ENCODE measurements around the gene TMPRSS13.

TMPRSS13 gene

DNA sequence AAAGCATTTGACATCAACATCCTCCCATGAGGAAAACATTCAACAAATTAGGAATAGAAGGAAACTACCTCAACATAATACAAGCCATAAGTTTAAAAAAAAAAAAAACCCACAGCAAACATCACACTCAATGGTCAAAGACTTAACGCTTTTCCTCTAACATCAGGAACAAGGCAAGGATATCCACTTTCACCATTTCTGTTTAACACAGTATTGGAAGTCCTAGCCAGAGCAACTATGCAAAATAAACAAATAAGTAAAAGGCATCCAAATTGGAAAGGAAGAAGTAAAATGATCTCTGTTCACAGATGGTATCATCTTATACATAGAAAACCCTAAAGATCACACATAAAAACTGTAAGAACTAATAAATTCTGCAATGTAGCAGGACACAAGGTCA lies 65.8 kb downstream of the TMPRSS13 start:
- H3K4me3 ChIP-seq (ENCODE audit: low read length): no peak overlapping the region
- TF ChIP-seq ZNF274 (IDR thresholded peaks at IDR 0.05; ENCODE audit: low read depth, low read length): no peak

DNA sequence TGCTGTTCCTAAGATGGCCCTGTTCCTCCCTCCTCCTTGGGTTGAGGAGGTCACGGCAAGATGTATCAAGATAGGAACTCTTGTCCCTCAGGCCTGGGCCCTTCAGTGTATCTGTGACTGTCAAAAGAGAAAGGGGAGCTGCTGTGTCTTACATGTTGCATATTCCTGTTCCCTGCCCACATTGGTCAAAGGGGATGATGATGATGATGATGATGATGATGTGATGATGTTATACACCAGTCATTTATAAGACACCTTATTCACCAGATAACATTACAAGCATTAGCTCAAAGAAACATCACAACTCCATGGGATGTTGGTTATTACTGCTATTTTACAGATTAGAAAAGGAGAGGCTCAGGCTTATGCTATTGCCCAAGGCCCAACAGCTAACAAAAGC lies 66.4 kb downstream of the TMPRSS13 start:
- no peak overlapping the region for H3K4me3 ChIP-seq (ENCODE audit: low read length)
- TF ChIP-seq ZNF274 (IDR thresholded peaks at IDR 0.05; ENCODE audit: low read depth, low read length): no peak

DNA sequence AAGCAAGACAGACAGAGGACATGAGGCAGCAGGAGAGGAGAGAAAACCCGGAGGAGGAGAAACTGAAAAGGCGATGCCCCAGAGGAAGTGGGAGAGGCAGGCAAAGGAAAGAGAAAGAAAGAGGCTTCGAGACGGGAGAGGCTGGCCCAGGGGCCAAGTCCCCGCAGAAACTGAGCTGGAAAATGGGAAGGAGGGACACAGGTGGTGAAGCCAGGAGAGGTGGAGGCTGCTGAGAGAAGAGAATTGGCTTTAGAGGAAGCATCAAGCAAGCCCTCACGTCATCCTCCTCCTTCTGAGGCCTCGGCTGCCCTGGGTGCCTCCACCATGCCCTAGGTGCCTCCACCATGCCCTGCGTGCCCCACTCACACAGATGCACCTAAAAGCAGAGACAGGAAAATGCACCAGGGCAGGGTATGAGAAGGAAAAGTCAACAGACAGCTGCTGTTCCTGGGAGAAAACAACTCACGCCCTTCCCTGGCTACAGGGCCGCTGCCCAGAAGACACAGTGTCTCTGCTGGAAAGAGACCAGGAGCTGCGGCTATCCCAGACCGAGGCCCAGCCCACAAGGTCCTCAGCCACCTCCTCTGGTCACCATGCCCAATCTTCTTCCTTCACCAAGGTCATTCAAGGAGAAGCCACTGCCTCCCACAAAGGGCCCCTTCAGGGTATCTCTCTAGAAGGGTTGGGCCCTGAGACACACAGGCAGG lies 67.0 kb downstream of the TMPRSS13 start:
- TF ChIP-seq ZNF274 (IDR thresholded peaks at IDR 0.05; ENCODE audit: low read depth, low read length): no peak
- no peak overlapping the region for H3K4me3 ChIP-seq (ENCODE audit: low read length)

- TF ChIP-seq ZNF274 (IDR thresholded peaks at IDR 0.05; ENCODE audit: low read depth, low read length): no peak
Measured at GRCh38 chr11:117861151-117862018, 67.8 kb downstream of the TMPRSS13 start.

DNA sequence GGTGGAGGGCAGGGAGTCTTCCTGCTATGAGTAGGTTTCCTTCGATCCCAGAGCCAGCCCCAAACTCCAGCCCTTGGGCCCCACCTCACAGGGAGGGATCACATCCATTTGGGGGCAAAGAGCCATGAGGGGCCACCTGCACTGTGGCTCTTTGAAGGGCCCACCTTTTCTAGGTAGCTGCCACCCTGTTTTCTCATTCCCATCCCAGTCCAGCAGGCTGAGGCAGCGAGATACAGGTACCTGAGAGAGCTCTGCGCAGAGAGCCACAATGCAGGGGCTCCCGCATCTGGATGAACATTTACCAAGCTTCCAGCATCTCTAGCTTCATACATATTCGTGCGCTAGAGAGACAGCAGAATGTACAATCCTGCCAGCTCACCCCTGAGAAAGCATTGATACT lies 69.1 kb downstream of the TMPRSS13 start:
- H3K4me3 ChIP-seq (ENCODE audit: low read length): no peak overlapping the region
- TF ChIP-seq ZNF274 (IDR thresholded peaks at IDR 0.05; ENCODE audit: low read depth, low read length): no peak

More at GRCh38 chr11:117861151-117862018, 67.8 kb downstream of the TMPRSS13 start:
- no peak overlapping the region for H3K4me3 ChIP-seq (ENCODE audit: low read length)

- H3K4me3 ChIP-seq (ENCODE audit: low read length): no peak overlapping the region
- no peak for TF ChIP-seq ZNF274 (IDR thresholded peaks at IDR 0.05; ENCODE audit: low read depth, low read length)
Measured at GRCh38 chr11:117859488-117860112, 69.6 kb downstream of the TMPRSS13 start.

DNA sequence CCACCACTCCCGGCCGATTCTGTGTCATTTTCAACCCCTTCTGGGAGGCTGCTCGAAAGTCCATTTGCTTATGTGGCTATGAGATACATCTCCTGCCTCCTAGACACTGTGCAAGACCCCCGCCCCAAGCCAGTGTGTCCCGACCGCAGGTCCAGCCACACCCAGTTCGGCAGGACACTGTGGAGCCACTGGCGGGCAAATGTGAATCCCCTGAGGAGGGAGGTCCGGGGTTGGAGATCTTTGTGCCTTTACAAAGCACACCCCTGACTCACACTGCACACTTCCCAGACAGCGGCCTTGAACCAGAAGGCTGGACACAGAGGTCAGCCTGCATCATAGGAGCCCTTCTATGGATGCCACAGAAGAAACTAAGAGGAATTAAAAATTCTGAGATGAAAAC lies 70.1 kb downstream of the TMPRSS13 start:
- TF ChIP-seq ZNF274 (IDR thresholded peaks at IDR 0.05; ENCODE audit: low read depth, low read length): no peak

DNA sequence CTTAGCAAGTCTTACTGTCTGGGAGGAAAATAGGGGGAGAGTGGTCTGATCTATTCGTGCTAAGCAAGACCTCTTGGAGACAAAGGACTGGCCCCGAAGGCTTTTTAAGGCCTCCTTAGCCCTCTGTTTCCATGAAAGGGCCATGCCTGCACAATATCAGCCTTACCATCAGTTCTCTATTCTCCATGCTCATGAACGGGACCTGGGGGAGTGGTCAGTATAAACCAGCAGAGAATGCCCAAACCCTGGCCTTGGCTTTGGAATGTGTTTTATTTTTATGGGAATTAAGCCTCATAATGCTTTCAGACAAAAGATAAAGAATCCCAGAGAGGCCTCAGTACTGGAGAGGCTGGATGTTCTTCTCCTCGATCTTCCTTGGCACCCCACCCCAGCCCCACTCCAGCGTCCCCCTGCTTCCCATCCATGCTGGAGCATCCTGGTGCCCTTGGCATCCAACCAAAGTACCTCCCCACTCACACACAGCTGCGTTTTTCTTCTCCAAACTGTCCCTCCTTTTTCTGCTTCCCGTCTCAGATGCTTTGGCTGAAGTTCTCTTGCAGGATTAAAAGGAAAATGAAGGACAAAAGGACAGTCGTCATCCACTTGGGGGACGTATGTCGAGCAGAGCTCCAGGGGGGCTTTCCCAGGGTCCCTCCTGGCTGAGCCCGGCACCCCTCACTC lies 71.3 kb downstream of the TMPRSS13 start:
- no peak for TF ChIP-seq ZNF274 (IDR thresholded peaks at IDR 0.05; ENCODE audit: low read depth, low read length)

More for the DNA sequence above, 70.1 kb downstream of the TMPRSS13 start:
- no peak overlapping the region for H3K4me3 ChIP-seq (ENCODE audit: low read length)

GRCh38 chr11:117855912-117856651 lies 73.1 kb downstream of the TMPRSS13 start:
- no peak for TF ChIP-seq ZNF274 (IDR thresholded peaks at IDR 0.05; ENCODE audit: low read depth, low read length)
- H3K4me3 ChIP-seq (ENCODE audit: low read length): no peak overlapping the region

More for the DNA sequence above, 71.3 kb downstream of the TMPRSS13 start:
- H3K4me3 ChIP-seq (ENCODE audit: low read length): no peak overlapping the region

GRCh38 chr11:117855186-117855845 lies 73.9 kb downstream of the TMPRSS13 start:
- TF ChIP-seq ZNF274 (IDR thresholded peaks at IDR 0.05; ENCODE audit: low read depth, low read length): no peak
- no peak overlapping the region for H3K4me3 ChIP-seq (ENCODE audit: low read length)

- H3K4me3 ChIP-seq (ENCODE audit: low read length): no peak overlapping the region
- no peak for TF ChIP-seq ZNF274 (IDR thresholded peaks at IDR 0.05; ENCODE audit: low read depth, low read length)
Measured at GRCh38 chr11:117852309-117852708, 76.9 kb downstream of the TMPRSS13 start.

- no peak for TF ChIP-seq ZNF274 (IDR thresholded peaks at IDR 0.05; ENCODE audit: low read depth, low read length)
- H3K4me3 ChIP-seq (ENCODE audit: low read length): no peak overlapping the region
Measured at GRCh38 chr11:117851852-117852251, 77.3 kb downstream of the TMPRSS13 start.

GRCh38 chr11:117851106-117851505 lies 78.1 kb downstream of the TMPRSS13 start:
- no peak overlapping the region for H3K4me3 ChIP-seq (ENCODE audit: low read length)
- no peak for TF ChIP-seq ZNF274 (IDR thresholded peaks at IDR 0.05; ENCODE audit: low read depth, low read length)

All from GM08714 (cell line).